ENCODE measurements around the gene KANK2.

- TF ChIP-seq CTCF (IDR thresholded peaks at IDR 0.05): no peak
- TF ChIP-seq POLR2A (IDR thresholded peaks at IDR 0.05): no peak
- TF ChIP-seq POLR2AphosphoS5 (IDR thresholded peaks at IDR 0.05; ENCODE audit: insufficient read depth in 1 of 2, low read depth in 1 of 2): no peak
Observed at GRCh38 chr19:11191934-11192333, 5.4 kb downstream of the KANK2 start.
